HG03066 (cell line): ENCODE measurements around the gene BMP6.
"Not testable (repeated sequence)": the region's sequence is repeated elsewhere in the genome, so short reads cannot be mapped to it uniquely, and the experiment has no call there.

Experiments
- ATAC-seq: cut with Tn5 transposase; IDR thresholded peaks from one replicate; pipeline ENCODE4 v1.9.1; 2021; ENCODE audit warnings: low read depth; ENCODE audit not compliant: unreplicated experiment

Gene BMP6

DNA sequence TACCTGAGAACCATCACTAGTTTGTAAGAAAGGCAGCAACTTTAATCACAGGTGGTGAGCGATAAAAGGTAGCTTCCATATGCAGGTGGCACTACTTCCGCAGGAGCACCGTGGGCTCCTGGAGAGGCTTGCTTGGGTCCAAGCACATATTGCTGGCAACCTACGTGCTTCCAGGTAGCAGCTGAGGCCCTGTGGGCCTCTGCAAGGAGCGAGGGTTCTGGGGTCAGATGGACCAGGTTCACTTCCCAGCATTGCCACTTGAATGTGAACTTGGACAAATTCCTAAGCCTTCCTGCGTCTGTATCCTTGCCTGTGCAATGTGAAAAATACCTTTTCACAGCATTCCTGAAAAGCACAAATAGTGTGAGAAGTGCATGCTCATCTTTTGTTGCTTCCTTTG, 153.7 kb downstream of the BMP6 start:
- no peak for ATAC-seq

DNA sequence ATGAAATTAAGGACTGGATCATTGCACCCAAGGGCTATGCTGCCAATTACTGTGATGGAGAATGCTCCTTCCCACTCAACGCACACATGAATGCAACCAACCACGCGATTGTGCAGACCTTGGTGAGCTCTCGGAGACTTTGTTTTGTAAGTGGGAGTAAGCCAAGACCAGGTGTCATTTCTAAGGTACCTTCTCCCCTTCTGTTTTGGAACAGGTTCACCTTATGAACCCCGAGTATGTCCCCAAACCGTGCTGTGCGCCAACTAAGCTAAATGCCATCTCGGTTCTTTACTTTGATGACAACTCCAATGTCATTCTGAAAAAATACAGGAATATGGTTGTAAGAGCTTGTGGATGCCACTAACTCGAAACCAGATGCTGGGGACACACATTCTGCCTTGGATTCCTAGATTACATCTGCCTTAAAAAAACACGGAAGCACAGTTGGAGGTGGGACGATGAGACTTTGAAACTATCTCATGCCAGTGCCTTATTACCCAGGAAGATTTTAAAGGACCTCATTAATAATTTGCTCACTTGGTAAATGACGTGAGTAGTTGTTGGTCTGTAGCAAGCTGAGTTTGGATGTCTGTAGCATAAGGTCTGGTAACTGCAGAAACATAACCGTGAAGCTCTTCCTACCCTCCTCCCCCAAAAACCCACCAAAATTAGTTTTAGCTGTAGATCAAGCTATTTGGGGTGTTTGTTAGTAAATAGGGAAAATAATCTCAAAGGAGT, 154.2 kb downstream of the BMP6 start:
- ATAC-seq: no peak

DNA sequence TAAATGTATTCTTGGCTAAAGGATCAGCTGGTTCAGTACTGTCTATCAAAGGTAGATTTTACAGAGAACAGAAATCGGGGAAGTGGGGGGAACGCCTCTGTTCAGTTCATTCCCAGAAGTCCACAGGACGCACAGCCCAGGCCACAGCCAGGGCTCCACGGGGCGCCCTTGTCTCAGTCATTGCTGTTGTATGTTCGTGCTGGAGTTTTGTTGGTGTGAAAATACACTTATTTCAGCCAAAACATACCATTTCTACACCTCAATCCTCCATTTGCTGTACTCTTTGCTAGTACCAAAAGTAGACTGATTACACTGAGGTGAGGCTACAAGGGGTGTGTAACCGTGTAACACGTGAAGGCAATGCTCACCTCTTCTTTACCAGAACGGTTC, 154.8 kb downstream of the BMP6 start:
- no peak for ATAC-seq

DNA sequence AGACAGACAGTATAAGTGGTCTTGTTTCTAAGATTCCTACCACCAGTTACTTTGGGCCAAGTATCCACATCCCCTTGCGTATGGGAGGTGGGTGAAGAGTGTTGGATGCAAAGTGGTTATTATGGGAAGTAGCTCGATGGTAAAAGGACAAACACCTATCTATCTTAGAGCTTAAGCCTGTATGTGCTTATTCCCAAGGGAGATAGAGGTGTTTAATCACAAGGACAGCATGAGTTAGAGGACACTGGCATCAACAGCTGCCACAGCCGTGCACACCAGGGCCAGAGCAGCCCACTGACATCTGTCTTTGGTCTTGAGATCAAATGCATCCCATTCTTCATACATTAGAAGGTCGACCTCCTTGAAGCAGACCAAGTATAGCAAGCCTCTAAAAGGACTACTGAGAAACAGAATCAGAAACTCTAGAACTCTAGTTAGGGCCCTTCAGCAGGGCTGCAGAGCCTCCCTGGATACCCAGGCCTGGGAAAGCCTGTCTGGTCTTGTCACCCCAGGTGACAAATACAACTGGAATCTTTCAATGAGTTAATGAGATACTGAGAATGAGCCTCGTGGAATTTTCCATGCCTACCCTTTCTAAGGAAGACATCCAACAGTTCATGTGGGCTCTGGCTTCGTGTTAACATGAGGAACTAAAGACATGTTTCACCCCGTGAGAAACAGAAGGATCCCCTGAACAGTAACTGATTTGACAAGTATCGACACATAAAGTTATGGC, 156.0 kb downstream of the BMP6 start:
- ATAC-seq: no peak

DNA sequence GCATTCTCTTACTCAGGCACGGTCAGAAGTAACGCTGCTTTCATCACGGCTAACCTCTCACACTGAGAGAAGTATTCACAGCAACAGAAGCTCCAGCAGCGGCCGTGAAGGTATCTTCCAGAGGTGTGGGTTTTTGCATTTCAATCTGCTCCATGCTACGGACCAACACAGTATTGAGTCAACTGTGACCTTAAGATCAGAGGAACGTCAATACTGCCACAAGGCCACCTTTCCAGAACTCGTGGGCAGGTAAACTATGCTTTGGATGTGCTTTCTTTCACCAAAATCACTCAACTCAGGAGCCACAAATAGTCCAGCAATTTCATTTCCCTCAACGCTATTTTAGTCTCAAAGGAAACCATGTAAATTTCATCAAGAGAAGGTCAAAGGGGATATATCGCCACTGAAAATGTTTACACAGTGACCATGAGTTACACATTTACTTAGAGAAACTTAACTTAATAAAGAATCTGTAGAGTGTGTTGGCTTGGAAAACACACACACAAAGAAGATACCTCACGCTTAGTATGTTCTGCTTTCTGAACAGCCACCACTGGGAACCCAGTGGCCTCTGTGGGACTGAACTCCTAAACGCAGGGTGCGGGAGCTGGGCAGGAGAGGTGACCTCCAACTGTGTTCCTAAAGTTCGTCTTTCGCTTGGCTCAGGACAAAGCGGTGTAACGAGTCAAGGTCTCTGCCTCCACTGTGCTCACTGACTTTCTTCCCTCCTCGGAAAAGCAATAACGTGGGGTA, 156.8 kb downstream of the BMP6 start:
- no peak for ATAC-seq

DNA sequence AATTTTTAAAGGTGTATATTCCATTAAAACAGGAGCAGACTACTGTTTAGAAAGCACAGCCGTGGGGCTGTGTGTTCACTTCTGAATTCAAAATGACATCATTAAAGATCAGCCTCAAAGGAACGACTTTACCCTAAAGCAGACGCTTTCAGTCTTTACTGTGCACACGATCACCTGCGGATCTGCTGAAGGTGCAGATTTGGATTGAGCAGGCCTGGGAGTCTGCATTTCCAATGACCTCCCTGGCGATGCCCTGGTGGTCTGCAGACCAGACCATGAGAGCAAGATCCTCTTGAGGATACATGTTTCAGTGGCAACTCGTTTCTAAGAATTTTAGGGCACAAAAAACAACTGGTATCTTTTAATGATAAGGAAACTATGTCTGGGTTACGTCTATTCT, 157.5 kb downstream of the BMP6 start:
- ATAC-seq: no peak

DNA sequence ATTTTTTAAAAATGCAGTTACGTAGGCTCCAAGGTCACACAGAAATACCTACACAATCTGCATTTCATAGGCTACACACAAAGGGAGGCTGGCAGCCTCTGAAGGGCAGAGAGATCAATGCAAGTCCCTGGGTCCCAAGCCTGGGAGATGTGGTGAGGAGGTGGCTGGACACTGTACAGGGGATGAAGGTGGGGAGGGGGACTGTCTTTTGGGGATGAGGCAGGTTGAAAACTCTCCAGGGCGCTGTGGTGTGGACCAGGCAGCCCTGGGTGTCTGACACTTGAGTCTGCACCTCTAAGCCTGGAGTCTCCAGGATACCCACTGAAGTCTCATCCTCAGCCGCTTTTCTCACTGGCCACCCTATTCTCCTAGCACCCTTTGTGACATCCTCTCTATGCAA, 160.2 kb downstream of the BMP6 start:
- no peak for ATAC-seq

DNA sequence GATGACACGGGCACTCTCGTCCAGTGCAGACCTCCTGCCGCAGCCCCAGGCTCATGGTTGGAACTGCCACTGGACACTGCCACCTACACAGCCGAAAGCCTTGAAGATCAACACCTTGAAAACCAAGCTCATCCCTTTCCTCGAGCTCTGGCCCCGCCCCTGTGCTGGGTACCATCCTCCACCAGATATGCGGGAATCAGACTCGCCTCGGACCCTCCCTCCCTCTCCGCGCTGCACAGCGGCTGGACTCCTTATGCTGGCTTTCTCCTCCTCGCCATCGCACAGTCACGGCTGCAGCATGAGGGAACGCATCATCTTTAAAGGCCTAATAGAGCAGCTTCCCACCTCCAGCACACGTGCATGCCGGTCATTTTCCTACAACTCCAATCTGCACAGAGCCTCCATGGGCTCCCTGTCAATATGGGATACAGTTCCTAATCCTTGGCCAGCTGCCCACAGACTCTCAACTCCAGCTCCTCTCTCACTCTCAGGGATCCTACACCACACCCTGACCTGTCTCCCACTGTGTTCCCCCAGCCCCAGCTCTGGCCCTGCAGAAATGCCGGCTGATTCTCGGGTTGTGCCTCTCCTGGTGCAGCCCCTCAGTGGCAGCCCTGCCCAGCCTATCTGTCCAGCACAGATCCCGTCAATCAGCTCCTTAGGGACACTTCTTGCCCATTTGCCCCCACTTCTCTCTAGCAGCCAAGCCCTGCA, 161.5 kb downstream of the BMP6 start:
- ATAC-seq: no peak

DNA sequence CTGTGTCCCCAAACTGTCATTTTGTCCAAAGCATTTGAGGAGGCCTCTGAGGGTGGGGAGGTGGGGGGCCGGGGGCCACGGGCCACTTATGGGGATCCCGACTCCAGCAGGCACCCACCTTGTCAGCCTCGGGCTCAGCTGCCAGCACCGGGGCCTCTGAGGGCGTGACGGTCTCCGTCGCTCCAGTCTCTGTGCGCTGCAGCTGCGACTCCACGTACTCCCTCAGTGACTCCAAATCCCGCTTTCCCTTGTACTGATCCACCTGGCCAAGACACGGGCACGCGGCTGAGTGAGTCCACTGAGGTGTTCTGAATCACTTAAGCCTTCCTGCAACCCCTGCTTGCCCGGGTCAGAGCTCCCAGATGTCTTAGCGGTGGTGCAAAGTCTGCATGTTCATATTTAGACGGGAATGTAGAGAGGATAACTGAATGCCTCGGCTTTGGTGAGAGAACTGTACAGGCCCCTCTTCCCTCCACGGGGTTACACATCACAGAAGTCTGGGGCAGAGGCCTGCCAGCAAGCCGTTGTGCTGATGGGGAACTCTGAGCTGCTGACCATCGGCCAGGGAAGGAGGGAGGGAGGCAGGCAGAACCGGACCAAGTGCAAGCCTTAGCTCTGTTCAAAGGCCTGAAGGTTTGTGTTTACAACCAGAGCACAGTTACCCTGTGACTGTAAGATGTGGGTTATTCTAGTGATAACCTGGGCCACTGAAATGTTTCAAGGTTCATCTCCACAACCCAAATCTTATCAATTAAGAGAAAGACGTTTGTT, 162.9 kb downstream of the BMP6 start:
- ATAC-seq: no peak

DNA sequence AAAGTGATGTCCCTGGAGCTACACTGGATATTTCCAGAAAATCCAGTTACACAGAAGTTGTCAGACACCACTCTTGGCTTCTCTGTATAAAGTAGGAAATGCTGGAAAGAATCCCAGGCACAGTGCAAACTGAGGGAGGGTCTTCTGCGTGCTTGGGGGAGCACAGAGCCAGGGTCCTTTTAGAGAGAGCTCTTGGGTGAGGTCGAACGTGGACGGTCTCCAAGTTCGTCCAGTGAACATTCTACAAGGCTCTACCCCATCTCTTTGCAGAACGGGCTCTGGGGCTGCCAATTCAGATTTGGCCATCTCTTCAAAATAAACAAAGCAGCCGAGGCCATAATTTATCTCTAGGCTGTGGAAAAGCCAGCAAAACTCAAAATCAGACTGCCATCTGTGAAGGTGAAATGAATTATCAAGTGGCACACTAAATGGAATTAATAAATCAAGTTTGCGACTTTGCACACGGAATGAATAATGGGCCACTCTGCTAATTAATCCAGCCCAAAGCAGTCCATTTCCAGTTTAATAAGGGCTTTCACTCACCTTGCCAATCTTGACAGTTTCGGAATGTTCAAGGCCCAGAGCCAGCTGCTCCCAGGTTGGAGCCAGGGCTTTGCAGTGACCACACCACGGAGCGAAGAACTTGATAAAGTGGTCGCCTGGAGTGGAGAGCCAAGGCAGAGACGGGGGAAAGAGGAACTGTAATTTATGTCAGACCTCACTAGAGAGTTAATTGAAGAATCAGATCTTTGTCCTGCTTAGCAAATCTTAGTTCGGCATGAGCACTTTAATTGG, 165.4 kb downstream of the BMP6 start:
- no peak for ATAC-seq

DNA sequence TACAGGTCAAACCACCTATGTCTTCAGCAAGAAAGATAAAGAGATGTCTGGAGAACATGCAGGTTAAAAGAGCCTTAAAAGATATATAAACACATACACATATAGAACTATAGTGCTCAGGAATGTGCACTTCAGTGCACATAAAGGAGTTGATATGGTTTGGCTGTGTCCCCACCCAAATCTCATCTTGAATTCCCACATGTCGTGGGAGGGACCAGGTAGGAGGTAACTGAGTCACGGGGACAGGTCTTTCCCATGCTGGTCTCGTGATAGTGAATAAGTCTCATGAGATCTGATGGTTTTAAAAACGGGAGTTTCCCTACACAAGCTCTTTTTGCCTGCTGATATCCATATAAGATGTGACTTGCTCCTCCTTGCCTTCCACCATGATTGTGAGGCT, 166.5 kb downstream of the BMP6 start:
- not testable (repeated sequence) for ATAC-seq

DNA sequence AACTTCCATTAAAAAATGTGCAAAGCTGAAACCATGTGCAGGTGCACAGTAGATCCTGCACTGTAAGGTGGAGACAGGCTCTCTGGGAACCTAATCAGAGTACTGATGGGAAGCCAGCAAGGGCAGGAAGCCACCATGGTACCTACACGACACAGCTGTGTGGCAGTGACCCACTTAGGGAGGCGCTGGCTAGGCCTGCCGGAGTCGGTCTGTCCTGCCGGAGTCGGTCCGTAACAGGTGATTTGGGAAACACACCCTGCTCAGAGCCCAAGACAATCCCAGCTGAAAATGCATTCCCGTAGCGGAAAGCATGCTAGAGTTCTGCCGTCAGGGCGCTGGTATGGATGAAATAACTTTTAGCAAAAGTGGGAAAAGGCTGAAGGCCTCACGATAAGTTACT, 167.4 kb downstream of the BMP6 start:
- ATAC-seq: no peak

DNA sequence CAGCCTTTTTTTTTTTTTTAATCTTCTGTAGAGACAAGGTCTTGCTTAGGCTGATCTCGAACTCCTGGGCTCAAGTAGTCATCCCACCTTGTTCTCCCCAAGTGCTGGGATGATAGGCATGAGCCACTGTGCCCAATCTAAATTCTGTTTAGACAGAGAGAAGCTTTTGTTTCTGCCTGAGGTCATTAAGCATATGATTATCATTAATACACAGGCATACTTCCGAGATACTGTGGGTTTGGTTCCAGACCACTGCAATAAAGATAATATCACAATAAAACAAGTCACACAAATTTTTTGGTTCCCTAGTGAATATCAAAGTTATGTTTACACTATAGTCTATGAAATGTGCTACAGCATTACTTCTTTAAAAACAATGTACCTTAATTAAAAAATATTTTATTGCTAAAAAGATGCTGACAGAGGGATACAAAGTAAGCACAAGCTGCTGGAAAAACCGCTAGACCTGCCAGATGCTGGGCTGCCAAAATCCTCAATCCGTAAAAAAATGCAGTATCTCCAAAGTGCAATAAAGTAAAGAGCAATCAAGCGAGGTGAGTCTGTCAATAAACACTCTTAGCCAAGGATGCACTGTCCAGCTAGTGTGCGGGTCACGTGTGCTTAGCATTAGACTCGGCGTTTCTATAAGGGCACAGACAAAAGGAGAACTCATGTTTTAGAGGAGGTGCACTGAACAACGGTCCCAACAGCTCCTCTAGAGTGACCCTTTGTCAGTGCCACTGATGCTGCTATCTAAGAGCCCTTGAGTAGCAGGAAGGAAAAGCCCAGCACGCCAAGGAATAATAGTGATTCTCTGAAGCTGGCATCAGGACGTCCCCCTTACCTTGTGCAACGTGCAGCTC, 168.6 kb downstream of the BMP6 start:
- no peak for ATAC-seq

DNA sequence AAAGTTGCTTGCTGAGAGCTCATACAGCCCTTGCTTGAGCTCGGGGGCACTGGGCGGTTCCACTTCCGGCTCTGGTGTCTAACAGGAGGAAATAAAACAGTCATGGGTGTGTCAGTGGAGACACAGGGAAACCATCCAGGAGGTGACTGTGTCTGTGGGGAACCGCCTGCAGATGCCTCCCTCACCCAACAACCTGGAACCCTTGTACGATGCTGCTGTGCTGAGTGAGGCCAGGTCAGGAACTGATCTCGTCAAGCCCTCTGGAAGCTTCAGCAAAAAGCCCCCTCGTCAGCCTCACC, 169.2 kb downstream of the BMP6 start:
- ATAC-seq: no peak

DNA sequence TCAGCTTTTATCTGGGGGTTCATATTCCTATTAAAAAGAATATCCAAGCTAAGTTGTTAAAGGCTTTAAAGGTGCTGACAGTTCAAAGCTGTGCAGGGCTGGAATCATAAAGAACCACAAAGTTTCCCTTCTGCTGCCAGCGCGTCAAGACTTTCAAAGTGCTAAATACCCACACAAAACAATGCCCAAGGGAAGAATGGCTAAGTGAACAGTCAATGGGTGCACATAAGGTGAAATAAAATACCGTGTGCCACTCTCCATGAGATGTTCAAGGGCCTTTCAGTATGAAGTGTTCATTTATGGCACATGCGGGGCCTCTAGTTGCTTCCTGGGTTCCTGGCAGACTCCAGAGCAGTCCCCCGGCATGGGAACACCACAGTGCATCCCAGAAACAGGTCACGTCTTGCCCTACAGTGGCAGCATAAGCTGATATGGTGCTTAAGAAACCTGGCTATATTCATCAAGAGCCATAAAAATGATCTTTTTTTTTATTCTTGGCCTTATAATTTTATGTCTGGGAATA, 170.6 kb downstream of the BMP6 start:
- ATAC-seq: no peak

DNA sequence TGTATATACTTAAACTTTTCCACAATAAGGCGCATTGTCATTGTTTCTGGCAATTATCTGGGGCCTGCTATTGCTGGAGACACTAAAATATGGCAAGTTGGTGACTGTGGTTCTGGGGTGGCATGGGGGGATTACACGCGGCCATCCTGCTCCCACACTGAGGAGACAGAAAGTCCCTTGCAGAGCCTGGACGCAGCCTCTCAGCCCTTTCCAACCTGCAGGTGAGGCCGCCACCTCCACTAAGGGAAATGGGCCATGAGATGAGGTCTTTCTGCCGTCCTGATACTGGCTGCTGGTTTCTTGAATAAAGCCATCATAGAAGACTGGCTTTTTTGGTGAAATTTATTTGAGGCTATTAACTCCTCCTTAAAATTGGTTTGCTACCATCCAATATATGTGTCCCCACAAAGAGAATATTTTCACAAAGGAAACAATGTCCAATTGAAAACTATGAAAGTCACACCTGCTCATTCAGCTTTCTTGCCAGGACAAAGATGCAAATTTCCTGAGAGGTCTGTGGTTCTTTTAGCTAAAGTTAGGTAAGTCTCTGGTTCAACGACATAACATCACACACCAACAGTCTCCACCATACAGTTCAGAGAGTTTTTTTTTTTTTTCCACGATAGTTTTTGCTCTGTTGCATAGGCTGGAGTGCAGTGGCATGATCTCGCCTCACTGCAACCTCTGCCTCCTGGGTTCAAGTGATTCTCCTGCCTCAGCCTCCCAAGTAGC, 171.7 kb downstream of the BMP6 start:
- no peak for ATAC-seq

DNA sequence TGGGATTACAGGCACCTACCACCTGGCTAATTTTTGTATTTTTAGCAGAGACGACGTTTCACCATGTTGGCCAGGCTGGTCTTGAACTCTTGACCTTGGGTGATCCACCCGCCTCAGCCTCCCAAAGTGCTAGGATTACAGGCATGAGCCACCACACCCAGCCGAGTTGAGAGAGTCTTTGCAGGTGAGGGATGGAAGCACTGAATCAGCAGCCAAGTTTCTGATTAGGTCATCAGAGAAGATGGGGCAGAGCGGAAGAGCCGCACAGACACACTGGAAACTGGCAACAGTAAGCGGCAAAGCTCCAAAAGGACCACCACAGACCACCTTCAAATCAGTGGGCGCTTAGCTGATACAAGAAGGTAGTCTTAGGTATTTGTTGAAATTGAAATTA, 172.3 kb downstream of the BMP6 start:
- ATAC-seq: not testable (repeated sequence)
